NT2/D1 (cell line): ENCODE data around the gene STRBP.
A peak's percentile ranks its signal among the peaks of the same experiment; 100 is the strongest.

ENCODE experiments used
- DNase-seq: peaks from one replicate; pipeline ENCODE4 v3.0.0-alpha.2; 2011; ENCODE audit warnings: low read depth, low spot score
- H3K27me3 ChIP-seq: 2 replicates; pipeline ENCODE4 v1.6.0; 2011; ENCODE audit warnings: mild to moderate bottlenecking; ENCODE audit not compliant: insufficient read length, insufficient read depth
- H3K36me3 ChIP-seq: 2 replicates; pipeline ENCODE4 v1.6.1; 2011; ENCODE audit warnings: mild to moderate bottlenecking, low read length, mixed read lengths; ENCODE audit not compliant: insufficient read depth, insufficient read length
- H3K4me1 ChIP-seq: 2 replicates; pipeline ENCODE4 v1.5.1; 2011; ENCODE audit not compliant: insufficient read depth, insufficient read length
- H3K4me3 ChIP-seq: 2 replicates; pipeline ENCODE4 v1.5.1; 2011; ENCODE audit warnings: low read depth; ENCODE audit not compliant: insufficient read length
- H3K9ac ChIP-seq: 2 replicates; pipeline ENCODE4 v1.6.0; 2011; ENCODE audit warnings: low read depth; ENCODE audit not compliant: insufficient read length
- H3K9me3 ChIP-seq: 2 replicates; pipeline ENCODE4 v1.5.1; 2011; ENCODE audit warnings: mild to moderate bottlenecking, low read length; ENCODE audit not compliant: insufficient read depth
- SUZ12 ChIP-seq: IDR thresholded peaks from 2 replicates; pipeline ENCODE4 v1.6.1; 2011; ENCODE audit not compliant: insufficient read length, insufficient read depth; ENCODE audit errors: extremely low read depth
- YY1 ChIP-seq: IDR thresholded peaks from 2 replicates; pipeline ENCODE4 v1.6.1; 2011; ENCODE audit not compliant: insufficient read length, insufficient read depth
- ZNF274 ChIP-seq: IDR thresholded peaks from 2 replicates; pipeline ENCODE4 v1.6.1; 2011; ENCODE audit warnings: mild to moderate bottlenecking, low read depth, low read length

The STRBP gene

GRCh38 chr9:123231421-123231820, 37.0 kb downstream of the STRBP start:
- Histone ChIP-seq H3K9me3 (no peaks in the 10 kb centered on the region), H3K27me3 (no peaks in the 10 kb centered on the region), H3K4me1 (no peaks in the 10 kb centered on the region), H3K4me3 (no peak overlapping the region), H3K9ac (no peak overlapping the region), H3K36me3 (no peaks in the 10 kb centered on the region)
- no peak for DNase-seq
- TF ChIP-seq YY1, result no peak
- no peak for TF ChIP-seq SUZ12
- no peak for TF ChIP-seq ZNF274

- no peaks in the 10 kb centered on the region for H3K4me1 ChIP-seq
- no peak overlapping the region for H3K9ac ChIP-seq
- no peaks in the 10 kb centered on the region for H3K9me3 ChIP-seq
- no peaks in the 10 kb centered on the region for H3K27me3 ChIP-seq
- TF ChIP-seq ZNF274 (no peak), SUZ12 (no peak), YY1 (no peak)
- DNase-seq, result no peak
- no peaks in the 10 kb centered on the region for H3K36me3 ChIP-seq
- H3K4me3 ChIP-seq, result no peak overlapping the region
Measured at GRCh38 chr9:123228967-123229366, 39.4 kb downstream of the STRBP start.

GRCh38 chr9:123225995-123226394, 42.4 kb downstream of the STRBP start:
- DNase-seq, result no peak

GRCh38 chr9:123225374-123225813, 43.0 kb downstream of the STRBP start:
- H3K9ac ChIP-seq, result no peak overlapping the region
- DNase-seq, result peak; percentile 56
- H3K36me3 ChIP-seq, result no peaks in the 10 kb centered on the region

More at GRCh38 chr9:123225995-123226394, 42.4 kb downstream of the STRBP start:
- Histone ChIP-seq H3K4me3 (no peak overlapping the region), H3K36me3 (no peaks in the 10 kb centered on the region), H3K4me1 (no peaks in the 10 kb centered on the region), H3K27me3 (no peaks in the 10 kb centered on the region), H3K9me3 (no peaks in the 10 kb centered on the region), H3K9ac (no peak overlapping the region)
- no peak for TF ChIP-seq ZNF274
- TF ChIP-seq SUZ12, result no peak
- TF ChIP-seq YY1, result no peak

GRCh38 chr9:123220127-123220526, 48.3 kb downstream of the STRBP start:
- no peaks in the 10 kb centered on the region for H3K9me3 ChIP-seq
- TF ChIP-seq SUZ12, result no peak
- TF ChIP-seq ZNF274, result no peak
- no peak for TF ChIP-seq YY1
- H3K9ac ChIP-seq, result no peak overlapping the region
- no peaks in the 10 kb centered on the region for H3K27me3 ChIP-seq
- no peak for DNase-seq
- no peaks in the 10 kb centered on the region for H3K4me1 ChIP-seq
- no peaks in the 10 kb centered on the region for H3K36me3 ChIP-seq
- H3K4me3 ChIP-seq, result no peak overlapping the region

More at GRCh38 chr9:123225374-123225813, 43.0 kb downstream of the STRBP start:
- H3K27me3 ChIP-seq, result no peaks in the 10 kb centered on the region
- H3K9me3 ChIP-seq, result no peaks in the 10 kb centered on the region
- no peaks in the 10 kb centered on the region for H3K4me1 ChIP-seq
- TF ChIP-seq YY1 (no peak), SUZ12 (no peak), ZNF274 (no peak)
- H3K4me3 ChIP-seq, result no peak overlapping the region

GRCh38 chr9:123218831-123219230, 49.6 kb downstream of the STRBP start:
- Histone ChIP-seq H3K27me3 (no peaks in the 10 kb centered on the region), H3K9me3 (no peaks in the 10 kb centered on the region), H3K4me1 (no peaks in the 10 kb centered on the region), H3K9ac (no peak overlapping the region), H3K36me3 (no peaks in the 10 kb centered on the region), H3K4me3 (no peak overlapping the region)
- no peak for DNase-seq
- TF ChIP-seq ZNF274 (no peak), SUZ12 (no peak), YY1 (no peak)

- DNase-seq, result no peak
- no peaks in the 10 kb centered on the region for H3K9me3 ChIP-seq
- TF ChIP-seq SUZ12, result no peak
- no peak for TF ChIP-seq ZNF274
- no peak for TF ChIP-seq YY1
- H3K4me3 ChIP-seq, result no peak overlapping the region
- no peaks in the 10 kb centered on the region for H3K4me1 ChIP-seq
- H3K27me3 ChIP-seq, result no peaks in the 10 kb centered on the region
- no peak overlapping the region for H3K9ac ChIP-seq
- no peaks in the 10 kb centered on the region for H3K36me3 ChIP-seq
Measured at GRCh38 chr9:123217128-123217654, 51.2 kb downstream of the STRBP start.

GRCh38 chr9:123216251-123216797, 52.1 kb downstream of the STRBP start:
- DNase-seq, result no peak
- no peaks in the 10 kb centered on the region for H3K4me1 ChIP-seq
- no peaks in the 10 kb centered on the region for H3K9me3 ChIP-seq
- H3K27me3 ChIP-seq, result no peaks in the 10 kb centered on the region
- TF ChIP-seq ZNF274 (no peak), YY1 (no peak), SUZ12 (no peak)
- H3K4me3 ChIP-seq, result no peak overlapping the region
- H3K36me3 ChIP-seq, result no peaks in the 10 kb centered on the region
- no peak overlapping the region for H3K9ac ChIP-seq
